ENCODE measurements around the gene SETD2.

DNA sequence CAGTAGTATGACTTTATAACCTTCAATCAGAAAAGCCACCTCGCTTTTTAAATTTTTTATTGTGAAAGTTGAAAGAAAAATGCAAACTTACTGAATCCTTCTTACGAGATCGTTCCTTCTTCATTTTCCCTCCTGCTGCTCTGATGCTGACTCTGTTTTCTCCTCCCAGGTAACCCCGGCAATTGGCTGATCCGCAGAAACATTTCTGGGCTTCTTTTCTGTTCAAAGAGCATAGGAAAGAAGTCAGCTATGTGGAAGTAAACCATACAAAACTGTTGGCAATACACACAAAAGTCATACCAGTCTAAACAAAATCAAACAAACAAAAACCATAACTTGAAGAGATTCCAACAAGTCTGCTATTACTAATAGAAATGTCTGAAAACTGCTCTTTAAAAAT, 66.0 kb downstream of the SETD2 start:
- TF ChIP-seq, protein P1, sequence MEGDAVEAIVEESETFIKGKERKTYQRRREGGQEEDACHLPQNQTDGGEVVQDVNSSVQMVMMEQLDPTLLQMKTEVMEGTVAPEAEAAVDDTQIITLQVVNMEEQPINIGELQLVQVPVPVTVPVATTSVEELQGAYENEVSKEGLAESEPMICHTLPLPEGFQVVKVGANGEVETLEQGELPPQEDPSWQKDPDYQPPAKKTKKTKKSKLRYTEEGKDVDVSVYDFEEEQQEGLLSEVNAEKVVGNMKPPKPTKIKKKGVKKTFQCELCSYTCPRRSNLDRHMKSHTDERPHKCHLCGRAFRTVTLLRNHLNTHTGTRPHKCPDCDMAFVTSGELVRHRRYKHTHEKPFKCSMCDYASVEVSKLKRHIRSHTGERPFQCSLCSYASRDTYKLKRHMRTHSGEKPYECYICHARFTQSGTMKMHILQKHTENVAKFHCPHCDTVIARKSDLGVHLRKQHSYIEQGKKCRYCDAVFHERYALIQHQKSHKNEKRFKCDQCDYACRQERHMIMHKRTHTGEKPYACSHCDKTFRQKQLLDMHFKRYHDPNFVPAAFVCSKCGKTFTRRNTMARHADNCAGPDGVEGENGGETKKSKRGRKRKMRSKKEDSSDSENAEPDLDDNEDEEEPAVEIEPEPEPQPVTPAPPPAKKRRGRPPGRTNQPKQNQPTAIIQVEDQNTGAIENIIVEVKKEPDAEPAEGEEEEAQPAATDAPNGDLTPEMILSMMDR (IDR thresholded peaks at IDR 0.05) = no peak
- TF ChIP-seq EP300 (IDR thresholded peaks at IDR 0.05) = no peak
- TF ChIP-seq POLR2AphosphoS5 (IDR thresholded peaks at IDR 0.05) = no peak
